ENCODE results near the gene MACF1. TPM values are rescaled to one million over a fixed set of nuclear protein-coding genes. Genes with fewer than 3 reads are reported as not detected.

Gene MACF1
- total RNA-seq, 1 donor = 554 TPM

DNA sequence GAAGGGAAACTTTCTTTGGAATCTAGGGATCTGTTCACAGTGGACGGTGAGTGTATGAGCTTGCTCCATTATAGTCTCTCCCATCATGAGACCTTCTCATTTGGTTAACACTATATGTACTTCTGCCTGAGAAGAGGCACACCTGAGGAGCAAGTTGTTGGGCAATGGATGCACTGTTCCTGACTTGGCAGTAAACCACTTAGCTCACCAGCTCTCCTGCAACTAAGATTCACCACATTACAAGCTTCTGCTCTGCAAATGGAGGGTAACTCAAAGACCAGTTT is 10.2 kb downstream of the MACF1 start:
- no peak overlapping the region for H3K4me3 ChIP-seq (ENCODE audit: low read depth, low read length)
- TF ChIP-seq CTCF (IDR thresholded peaks at IDR 0.05; ENCODE audit: insufficient read depth, low read depth, low read length) = no peak
- DNase-seq (ENCODE audit: low read depth) = no peak

DNA sequence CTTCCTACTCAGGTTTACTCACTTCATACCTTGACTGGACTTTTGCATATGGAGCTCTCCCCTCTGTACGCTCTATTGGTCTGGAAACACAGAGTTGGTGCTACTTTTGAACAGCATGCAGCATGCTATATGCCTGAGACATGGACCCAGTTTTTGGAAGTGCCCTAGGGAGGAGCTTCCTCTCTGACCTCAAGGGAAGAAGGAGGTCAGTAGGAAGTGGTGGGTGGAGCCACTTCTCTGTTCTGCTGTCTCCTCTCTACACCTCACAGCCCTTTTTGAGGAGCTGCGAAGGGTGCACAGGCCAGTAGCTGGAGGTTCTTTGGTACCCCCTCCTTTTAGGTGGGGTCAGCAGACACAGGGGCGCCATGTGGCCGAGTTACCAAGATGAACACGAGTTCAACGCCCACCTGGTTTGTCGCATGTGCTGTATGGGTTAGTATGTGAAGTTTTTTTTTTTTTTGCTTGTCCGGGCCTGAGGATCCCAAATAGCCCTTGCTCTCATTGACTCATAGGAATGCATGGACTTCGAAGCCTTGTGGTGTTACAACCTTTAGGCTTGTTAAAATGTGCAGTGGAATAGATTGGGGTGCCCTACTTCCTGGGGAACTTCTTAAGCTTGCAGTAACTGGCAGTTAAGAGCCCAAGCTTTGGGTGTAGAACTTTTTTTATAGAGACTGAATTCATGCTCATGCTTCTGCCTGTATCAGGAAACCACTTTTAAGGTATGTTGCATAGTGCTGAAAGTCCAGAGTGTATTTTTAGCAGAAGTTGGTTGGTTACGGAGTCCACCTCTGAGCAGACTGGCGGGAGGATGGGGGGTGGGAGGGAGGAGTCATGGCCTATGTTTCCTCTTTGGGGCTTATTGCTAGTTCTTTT is 10.7 kb downstream of the MACF1 start:
- no peak for DNase-seq (ENCODE audit: low read depth)
- no peak overlapping the region for H3K4me3 ChIP-seq (ENCODE audit: low read depth, low read length)
- TF ChIP-seq CTCF (IDR thresholded peaks at IDR 0.05; ENCODE audit: insufficient read depth, low read depth, low read length) = no peak

DNA sequence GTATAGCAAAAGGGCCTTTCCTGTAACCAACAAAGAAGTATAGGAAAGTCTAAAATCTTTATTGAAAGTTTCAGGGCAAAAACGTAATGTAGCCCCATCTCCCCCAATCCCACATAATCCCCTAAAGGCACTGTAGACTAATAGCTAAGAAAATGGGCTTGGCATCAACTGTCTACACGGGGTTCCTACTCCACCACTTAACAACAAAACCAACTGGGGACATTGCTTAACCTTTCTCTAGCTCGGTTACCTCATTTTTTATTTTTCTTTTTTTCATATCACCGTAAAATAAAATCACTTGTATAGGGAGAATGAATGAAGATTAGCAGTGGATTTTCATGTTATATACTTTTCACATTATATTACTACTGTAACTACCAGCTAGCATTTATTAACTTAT is 12.3 kb downstream of the MACF1 start:
- no peak for DNase-seq (ENCODE audit: low read depth)
- no peak overlapping the region for H3K4me3 ChIP-seq (ENCODE audit: low read depth, low read length)
- no peak for TF ChIP-seq CTCF (IDR thresholded peaks at IDR 0.05; ENCODE audit: insufficient read depth, low read depth, low read length)

- TF ChIP-seq CTCF (IDR thresholded peaks at IDR 0.05; ENCODE audit: insufficient read depth, low read depth, low read length) = no peak
- H3K4me3 ChIP-seq (ENCODE audit: low read depth, low read length) = no peak overlapping the region
- DNase-seq (ENCODE audit: low read depth) = no peak
Measured at GRCh38 chr1:39220891-39221870, 16.7 kb downstream of the MACF1 start.

DNA sequence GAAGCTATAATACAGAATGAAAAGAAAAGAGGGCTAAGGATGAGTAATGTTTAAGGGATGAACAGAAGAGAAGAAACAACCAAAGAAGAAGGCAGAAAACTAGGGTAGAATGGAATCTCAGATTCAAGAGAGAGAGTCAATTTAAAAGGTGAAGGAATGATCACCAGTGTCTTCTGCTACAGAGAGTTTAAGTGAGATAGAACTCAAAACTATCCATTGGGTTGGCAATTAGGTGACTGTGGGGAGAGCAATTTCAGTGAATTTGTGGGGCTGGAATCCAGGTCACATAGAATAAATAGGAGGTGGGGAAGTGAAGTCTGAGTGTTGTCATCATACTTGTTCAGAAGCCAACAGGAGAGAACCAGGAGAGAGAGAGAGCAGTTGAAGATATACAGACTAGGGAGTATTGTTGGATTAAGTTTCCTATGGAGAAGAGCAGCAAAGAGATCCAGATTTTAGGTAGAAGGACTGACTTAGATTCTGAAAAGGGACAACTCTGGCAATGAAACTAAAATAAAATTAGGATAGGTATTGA is 19.9 kb downstream of the MACF1 start:
- no peak for DNase-seq (ENCODE audit: low read depth)
- TF ChIP-seq CTCF (IDR thresholded peaks at IDR 0.05; ENCODE audit: insufficient read depth, low read depth, low read length) = no peak
- no peak overlapping the region for H3K4me3 ChIP-seq (ENCODE audit: low read depth, low read length)

- H3K4me3 ChIP-seq (ENCODE audit: low read depth, low read length) = no peak overlapping the region
- no peak for DNase-seq (ENCODE audit: low read depth)
- TF ChIP-seq CTCF (IDR thresholded peaks at IDR 0.05; ENCODE audit: insufficient read depth, low read depth, low read length) = no peak
Measured at GRCh38 chr1:39226836-39227235, 22.3 kb downstream of the MACF1 start.
